ENCODE data around the gene REST. TPM values are rescaled to one million over a fixed set of nuclear protein-coding genes. Genes with fewer than 3 reads are reported as not detected.

The REST gene
- total and polyA plus RNA-seq, 10 donors = 3.6 to 45.4 (median 37.1) TPM

DNA sequence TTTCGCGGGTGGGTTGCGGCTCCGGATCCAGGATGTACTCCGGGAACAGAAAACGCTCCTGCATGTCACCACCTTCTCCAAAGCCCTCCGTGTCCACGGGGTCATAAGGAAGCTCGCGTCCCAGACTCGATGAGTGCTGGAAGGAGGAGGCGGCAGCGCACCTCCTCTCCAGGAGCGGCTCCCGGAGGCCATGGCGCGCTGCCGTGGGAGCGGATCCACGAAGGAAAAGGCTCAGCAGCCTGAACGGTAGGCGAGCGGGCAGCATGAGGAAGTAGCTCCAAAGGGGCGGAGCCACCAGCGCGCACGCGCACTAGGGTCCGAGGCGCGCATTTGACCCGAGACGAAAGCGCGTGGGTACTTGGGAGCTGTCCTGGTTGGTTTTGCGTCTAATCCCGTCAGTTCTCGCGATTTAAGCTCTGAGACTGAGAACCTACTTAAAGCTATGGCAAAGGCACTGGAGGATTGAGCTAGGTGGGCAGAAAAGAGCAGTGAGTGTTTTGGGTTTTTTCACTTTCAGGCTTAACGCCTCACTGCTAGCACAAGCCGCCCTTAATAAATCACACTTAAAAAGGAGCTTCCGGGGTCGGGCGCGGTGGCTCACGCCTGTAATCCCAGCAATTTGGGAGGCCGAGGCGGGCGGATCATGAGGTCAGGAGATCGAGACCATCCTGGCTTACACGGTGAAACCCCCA lies 69.8 kb downstream of the REST start, which contains the start of gene NOA1:
NOA1 (minus strand) TSS at position 286 of the 692 bp plus-strand sequence; CDS start at position 265, 21 bp downstream.
- Histone ChIP-seq H3K4me1 (peaks cover 43 to 75% (median 60%) of the 10 kb centered on the region in 6 donors), H3K4me3 (peak within 1 kb of the TSS; percentile 85 to 99 (median 98)), H3K36me3 (peaks cover 0 to 31% (median 17%) of the 10 kb centered on the region in 6 donors), H3K27ac (peak within 1 kb of the TSS; percentile 75 to 95 (median 94)), H3K9me3 (peaks cover 0 to 15% (median 9%) of the 10 kb centered on the region in 8 donors), H3K27me3 (replicated peaks in 1 of 7) (no peaks in the 10 kb centered on the region)
- intact Hi-C loops (cut with DNase I; ENCODE audit: low total_unique reads) = loop anchor here (5.0 kb wide), 1 partner anchor 70 kb away; the partner anchor contains the start of gene REST
- peak; percentile 99 for DNase-seq
- 0 to 1% (median 0%) methylated on average over 37 to 51 of the region's 51 CpGs for WGBS, 5 donors
- TF ChIP-seq POLR2A (IDR thresholded peaks at IDR 0.05) (peak in 1 of 3 donors; percentile 48), POLR2AphosphoS5 (IDR thresholded peaks at IDR 0.05) (peak; percentile 92 to 97 (median 95))
- TF ChIP-seq, protein P1, sequence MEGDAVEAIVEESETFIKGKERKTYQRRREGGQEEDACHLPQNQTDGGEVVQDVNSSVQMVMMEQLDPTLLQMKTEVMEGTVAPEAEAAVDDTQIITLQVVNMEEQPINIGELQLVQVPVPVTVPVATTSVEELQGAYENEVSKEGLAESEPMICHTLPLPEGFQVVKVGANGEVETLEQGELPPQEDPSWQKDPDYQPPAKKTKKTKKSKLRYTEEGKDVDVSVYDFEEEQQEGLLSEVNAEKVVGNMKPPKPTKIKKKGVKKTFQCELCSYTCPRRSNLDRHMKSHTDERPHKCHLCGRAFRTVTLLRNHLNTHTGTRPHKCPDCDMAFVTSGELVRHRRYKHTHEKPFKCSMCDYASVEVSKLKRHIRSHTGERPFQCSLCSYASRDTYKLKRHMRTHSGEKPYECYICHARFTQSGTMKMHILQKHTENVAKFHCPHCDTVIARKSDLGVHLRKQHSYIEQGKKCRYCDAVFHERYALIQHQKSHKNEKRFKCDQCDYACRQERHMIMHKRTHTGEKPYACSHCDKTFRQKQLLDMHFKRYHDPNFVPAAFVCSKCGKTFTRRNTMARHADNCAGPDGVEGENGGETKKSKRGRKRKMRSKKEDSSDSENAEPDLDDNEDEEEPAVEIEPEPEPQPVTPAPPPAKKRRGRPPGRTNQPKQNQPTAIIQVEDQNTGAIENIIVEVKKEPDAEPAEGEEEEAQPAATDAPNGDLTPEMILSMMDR (IDR thresholded peaks at IDR 0.05 in 8 of 11, conservative IDR thresholded peaks at IDR 0.05 in 3 of 11) = peak in 1 of 11 experiments; percentile 5

DNA sequence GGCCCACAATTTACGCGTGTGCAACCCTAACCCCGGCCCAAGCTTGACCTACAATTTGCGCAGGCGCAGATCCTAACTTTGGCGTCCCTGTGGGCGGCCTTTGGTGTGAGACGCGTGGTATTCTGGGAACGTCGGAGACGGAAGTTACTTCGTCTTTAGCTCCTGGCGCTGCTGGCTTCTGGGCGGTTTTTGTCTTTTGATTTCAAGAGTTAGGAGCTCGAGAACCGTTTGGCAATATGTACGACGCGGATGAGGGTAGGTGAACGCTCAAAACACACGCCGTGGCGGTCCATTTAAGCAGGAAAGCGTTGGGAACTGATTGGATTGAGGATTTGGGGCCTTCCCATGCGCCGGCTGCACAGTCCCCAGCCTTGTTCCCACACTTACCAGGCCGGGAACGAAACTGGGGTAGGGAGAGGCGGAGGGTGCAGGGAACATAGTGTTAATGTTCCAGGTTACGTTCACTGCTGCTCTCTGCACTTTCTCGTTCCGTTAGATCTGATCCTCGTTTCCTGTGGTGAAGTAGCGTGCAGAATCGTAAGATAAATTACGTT lies 71.1 kb downstream of the REST start, which contains the start of gene POLR2B:
POLR2B (plus strand) TSS at position 147 of the 554 bp plus-strand sequence; CDS start at position 237, 90 bp downstream.
- peak within 1 kb of the TSS; percentile 75 to 95 (median 94) for H3K27ac ChIP-seq
- H3K4me3 ChIP-seq = peak within 1 kb of the TSS; percentile 85 to 99 (median 98)
- intact Hi-C loops (cut with DNase I; ENCODE audit: low total_unique reads) = loop anchor here (5.0 kb wide), 1 partner anchor 72 kb away; the partner anchor contains the start of gene REST
- TF ChIP-seq, protein P1 (IDR thresholded peaks at IDR 0.05 in 8 of 11, conservative IDR thresholded peaks at IDR 0.05 in 3 of 11) = no peak
- TF ChIP-seq POLR2AphosphoS5 (IDR thresholded peaks at IDR 0.05) (peak; percentile 88 to 95 (median 94)), POLR2A (IDR thresholded peaks at IDR 0.05) (peak in 1 of 3 donors; percentile 56)
- peaks cover 46 to 84% (median 72%) of the 10 kb centered on the region in 6 donors for H3K4me1 ChIP-seq
- WGBS, 5 donors = 0 to 1% (median 0%) methylated on average over 32 to 37 of the region's 37 CpGs
- peak; percentile 97 for DNase-seq
- peaks cover 0 to 1% (median 0%) of the 10 kb centered on the region in 8 donors for H3K9me3 ChIP-seq
- peaks cover 0 to 21% (median 3%) of the 10 kb centered on the region in 6 donors for H3K36me3 ChIP-seq
- no peaks in the 10 kb centered on the region for H3K27me3 ChIP-seq (replicated peaks in 1 of 7)

DNA sequence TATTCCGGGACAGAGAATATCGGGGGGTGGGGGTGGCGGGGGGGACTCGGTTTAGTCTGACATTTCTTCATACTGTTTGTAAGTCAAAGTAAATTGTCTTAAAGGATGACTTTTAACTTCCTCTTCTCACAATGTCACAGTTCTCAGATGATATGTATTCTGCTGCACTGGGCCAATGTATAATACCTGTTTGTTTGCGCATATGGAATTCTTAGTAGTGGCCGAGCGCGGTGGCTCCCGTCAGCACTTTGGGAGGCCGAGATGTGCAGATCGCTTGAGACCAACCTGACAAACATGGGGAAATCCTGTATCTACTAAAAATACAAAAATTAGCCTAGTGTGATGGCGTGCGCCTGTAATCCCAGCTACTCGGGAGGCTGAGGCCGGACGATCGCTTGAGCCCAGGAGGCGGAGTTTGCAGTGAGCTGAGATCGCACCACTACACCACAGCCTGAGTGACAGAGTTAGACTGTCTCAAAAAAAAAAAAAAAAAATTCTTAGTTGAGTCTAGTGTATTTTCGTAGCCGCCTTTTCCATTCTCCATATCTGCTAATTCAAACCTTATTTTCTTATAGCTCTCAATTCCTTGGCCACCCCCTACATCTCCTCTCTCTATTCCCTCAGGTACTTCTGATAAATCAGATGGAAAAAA lies 71.8 kb downstream of the REST start:
- Histone ChIP-seq H3K4me3 (peak overlapping the region; percentile 85 to 99 (median 98)), H3K4me1 (peaks cover 47 to 86% (median 73%) of the 10 kb centered on the region in 6 donors), H3K9me3 (no peaks in the 10 kb centered on the region), H3K36me3 (peaks cover 0 to 19% (median 0%) of the 10 kb centered on the region in 6 donors), H3K27me3 (replicated peaks in 1 of 7) (no peaks in the 10 kb centered on the region), H3K27ac (peak overlapping the region in 7 of 8 donors; percentile 91 to 95 (median 94))
- WGBS, 5 donors = 9 to 13% (median 11%) methylated on average over 21 of the region's 21 CpGs
- intact Hi-C loops (cut with DNase I; ENCODE audit: low total_unique reads) = loop anchor here (5.0 kb wide), 1 partner anchor 72 kb away; the partner anchor contains the start of gene REST
- DNase-seq = no peak
- TF ChIP-seq POLR2A (IDR thresholded peaks at IDR 0.05) (no peak), POLR2AphosphoS5 (IDR thresholded peaks at IDR 0.05) (no peak)
- TF ChIP-seq, protein P1 (IDR thresholded peaks at IDR 0.05 in 8 of 11, conservative IDR thresholded peaks at IDR 0.05 in 3 of 11) = no peak

All from spleen (tissue), 11 donors.